ENCODE measurements around the gene OR1A2.

DNA sequence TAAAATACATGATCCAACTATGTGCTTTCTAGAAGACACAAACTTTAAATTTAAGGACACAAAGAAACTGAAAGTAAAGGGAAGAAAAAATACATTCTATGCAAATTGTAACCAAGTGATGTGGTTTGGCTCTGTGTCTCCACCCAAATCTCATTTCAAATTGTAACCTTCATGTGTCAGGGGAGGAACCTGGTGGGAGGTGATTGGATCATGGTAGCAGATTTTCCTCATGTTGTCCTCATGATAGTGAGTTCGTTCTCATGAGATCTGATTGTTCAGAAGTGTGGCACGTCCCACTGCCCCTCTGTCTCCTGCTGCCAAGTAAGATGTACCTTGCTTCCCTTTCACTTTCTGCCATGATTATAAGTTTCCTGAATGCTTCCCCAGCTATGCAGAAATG, 25.2 kb downstream of the OR1A2 start:
- no peak for TF ChIP-seq POLR2A (IDR thresholded peaks at IDR 0.05; ENCODE audit: low read length)
- TF ChIP-seq GATA1 (IDR thresholded peaks at IDR 0.05; ENCODE audit: low read depth, low read length) = no peak
